ENCODE data around the gene ZBTB24.

Gene ZBTB24

DNA sequence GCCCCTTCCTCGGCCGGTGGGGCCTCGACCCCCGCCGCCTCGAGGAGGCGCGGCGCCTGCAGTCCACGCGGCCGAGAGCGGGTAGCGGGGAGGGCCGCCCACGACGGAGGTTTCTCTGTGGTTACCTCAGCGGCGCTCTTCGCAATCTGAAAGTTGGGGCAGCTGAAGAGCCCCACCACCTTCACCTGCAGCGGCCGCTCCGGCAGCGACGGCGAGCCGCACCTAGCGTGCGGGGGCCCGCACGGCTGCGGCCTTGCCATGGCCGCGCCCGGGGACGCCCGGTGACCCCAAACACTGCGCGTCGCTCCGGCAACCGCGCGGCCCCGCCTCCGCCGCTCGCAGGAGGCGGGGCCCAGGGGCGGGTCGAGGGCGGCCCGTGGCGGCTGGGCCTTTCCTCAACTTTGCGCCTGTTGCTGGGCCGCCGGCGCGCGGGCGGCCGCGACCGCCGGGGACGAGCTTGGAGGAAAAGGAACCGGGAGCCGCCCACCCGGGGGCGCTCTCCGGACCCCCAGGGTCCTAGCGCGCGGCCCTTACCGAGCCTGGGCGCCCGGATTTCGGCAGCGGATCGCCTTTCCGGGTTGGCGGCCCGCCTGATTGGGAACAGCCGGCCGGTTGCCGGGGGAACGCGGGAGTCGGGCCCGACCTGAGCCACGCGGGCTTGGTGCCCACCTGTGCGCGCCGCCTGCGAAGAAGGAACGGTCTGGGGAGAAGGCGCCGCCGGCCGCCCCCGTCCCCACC, 42.5 kb downstream of the ZBTB24 start, which contains the start of the genes PPIL6 and SMPD2:
PPIL6 (minus strand) TSS at position 298 of the 738 bp plus-strand sequence; CDS start at position 260, 38 bp downstream.
SMPD2 (plus strand) TSS at position 394 of the 738 bp plus-strand sequence. CDS start 398 bp downstream, outside the sequence.
- DNase-seq (ENCODE audit: low read depth) = peak; percentile 62
- peak within 1 kb of the TSS; percentile 89 for H3K4me3 ChIP-seq (ENCODE audit: low read depth, low read length)

DNA sequence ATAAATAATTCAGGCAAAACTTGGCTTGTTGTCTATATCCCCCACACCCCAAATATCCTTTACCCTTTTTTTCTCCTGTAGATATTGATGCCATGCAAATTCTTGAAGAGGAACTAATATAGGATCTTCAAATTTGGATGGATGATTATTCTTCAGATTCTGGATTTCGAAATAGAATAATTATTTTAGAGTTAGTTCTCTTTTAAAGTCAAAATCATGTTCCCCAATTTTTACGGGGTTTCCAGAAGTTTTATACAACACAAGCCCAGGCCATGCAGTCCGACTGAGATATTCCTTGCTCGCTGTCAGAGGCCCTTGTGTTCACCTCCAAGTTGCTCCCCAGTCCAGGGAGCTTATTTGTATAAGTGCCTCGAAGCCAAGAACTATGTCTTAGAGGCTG, 47.0 kb downstream of the ZBTB24 start:
- no peak overlapping the region for H3K4me3 ChIP-seq (ENCODE audit: low read depth, low read length)
- no peak for DNase-seq (ENCODE audit: low read depth)

DNA sequence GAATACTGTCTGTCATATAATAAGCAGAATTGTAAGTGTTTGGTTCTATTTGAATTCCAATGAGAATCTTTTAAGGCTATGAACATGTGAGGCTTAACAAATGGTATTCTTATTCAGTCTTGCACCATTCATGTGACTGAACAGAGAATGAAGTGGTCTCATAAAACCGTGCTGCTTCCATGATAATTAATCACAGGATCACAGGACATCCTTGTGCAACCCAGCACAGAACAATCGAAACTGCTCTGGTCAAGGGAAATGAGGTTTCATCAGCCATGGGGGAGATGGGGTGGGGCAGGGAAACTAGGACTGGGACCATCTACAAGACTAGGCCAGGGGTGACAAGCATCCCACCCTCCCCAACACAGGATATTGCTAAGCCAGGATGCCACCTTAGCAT, 48.6 kb downstream of the ZBTB24 start:
- no peak for DNase-seq (ENCODE audit: low read depth)
- H3K4me3 ChIP-seq (ENCODE audit: low read depth, low read length) = no peak overlapping the region

DNA sequence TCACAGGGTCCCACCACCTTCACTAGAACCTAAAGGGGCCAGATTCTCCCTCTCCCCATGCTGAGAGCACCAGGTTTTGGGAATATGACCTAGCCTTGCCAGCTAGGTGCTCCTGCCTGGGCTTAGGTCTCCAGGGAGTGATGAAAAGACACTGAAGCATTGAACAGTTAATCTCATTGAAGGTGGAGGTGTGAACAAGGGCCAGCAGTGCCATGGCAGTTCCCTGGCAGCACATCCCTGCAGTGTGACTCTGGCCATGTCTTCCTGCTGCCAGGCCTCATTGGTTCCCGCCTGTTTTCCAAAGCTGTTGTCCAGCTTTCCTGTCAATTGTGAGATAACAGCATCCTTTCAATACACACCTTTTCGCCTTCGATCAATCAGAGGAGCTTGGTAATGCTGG, 53.5 kb downstream of the ZBTB24 start:
- DNase-seq (ENCODE audit: low read depth) = no peak
- H3K4me3 ChIP-seq (ENCODE audit: low read depth, low read length) = no peak overlapping the region

DNA sequence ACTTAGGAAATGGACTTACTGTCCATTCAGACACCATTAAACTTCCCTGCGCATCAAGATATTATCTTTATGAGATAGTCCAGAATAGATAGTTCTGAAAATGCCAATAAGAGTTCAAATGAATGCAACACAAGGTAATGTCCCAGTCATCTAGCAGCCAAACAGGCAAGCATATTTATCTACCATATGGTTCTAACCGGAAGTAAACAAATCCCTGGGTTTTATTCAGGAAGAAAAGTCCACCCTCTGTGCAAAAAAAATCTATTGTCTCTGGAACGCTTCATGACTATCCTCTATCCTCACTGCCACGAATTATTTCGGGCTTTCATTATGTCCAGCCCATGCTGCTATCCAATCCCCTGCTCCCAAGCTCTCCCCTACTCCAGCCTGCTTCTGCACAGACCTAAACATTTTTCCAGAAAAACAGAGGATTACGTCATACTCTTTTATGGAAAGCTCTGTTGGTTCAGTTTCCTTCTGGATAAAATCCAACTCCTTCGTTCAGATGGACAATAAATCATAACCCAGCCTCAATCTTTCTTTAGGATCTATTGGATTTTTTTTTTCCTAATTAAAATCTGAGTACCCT, 54.0 kb downstream of the ZBTB24 start:
- no peak overlapping the region for H3K4me3 ChIP-seq (ENCODE audit: low read depth, low read length)
- DNase-seq (ENCODE audit: low read depth) = peak; percentile 45

DNA sequence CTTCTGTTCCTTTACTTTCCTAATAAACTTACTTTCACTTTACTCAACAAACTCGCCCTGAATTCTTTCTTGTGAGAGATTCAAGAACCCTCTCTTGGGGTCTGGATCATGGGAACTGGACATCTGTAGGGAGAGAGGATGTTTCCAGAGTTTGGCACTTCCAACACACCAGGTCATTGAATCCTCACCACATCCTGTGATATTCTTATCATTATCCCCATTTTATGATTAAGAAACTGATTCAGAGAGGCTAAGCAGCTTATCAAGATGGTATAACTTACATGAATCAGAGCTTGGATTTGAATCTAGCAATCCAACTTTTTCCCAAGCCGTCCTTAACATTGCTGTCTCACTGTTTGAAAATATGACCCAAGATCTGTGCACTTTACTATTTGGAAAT, 58.1 kb downstream of the ZBTB24 start:
- DNase-seq (ENCODE audit: low read depth) = no peak

DNA sequence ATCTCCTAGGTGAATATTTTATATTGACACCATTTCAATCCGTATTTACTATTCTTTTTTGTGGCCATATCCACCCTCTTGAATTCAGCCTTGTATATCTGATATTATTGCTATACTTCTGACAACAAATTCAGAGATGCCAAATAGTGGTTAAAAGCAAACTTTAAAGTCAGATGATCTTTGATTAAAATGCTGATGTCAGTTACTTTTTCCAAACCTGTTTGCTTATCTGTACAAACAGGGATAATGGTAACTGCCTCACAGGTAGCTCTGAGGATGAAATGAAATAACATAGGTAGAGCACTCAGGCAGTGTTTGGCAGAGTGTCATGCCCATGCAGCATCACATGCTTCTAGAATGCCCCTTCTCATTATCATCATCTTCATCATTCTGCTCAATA, 61.8 kb downstream of the ZBTB24 start:
- DNase-seq (ENCODE audit: low read depth) = no peak
- no peak overlapping the region for H3K4me3 ChIP-seq (ENCODE audit: low read depth, low read length)

More for the DNA sequence above, 58.1 kb downstream of the ZBTB24 start:
- H3K4me3 ChIP-seq (ENCODE audit: low read depth, low read length) = no peak overlapping the region

DNA sequence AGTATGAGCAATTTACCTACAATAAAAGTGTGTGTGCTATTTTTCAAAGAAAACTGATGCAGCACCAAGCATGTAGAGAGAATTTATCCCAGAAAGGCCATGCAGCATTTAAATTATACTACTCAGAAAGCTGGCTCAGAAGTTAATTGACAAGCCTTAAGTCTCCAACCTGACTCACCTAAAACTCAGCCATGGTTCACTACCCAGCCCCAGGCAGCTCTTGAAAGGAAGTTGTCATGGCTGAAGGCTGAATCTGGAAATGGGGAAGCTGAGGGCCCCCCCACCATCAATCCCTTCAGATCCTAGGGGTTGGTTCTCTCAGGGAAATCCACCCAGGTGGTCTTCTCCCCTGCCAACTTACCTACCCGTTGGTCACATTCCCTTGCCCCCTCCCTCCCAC, 62.3 kb downstream of the ZBTB24 start:
- H3K4me3 ChIP-seq (ENCODE audit: low read depth, low read length) = no peak overlapping the region
- no peak for DNase-seq (ENCODE audit: low read depth)

DNA sequence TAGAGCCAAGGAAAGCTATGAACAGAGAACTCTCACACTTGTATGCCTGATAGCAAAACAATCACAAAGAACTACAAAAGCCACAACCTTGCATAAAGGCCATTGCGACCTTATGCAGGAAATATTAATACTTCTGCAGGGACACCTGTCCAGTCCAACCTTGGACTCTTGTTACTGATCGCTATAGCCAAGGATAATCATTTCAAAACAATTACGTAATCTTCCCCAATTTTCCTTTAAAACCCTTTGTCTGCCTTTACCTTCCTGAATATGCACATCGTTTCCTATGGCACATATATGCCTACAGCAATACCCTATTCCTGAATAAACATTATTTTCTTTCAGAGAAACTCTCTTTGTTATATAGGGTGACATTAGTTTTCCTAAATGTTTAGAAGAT, 65.4 kb downstream of the ZBTB24 start:
- no peak overlapping the region for H3K4me3 ChIP-seq (ENCODE audit: low read depth, low read length)
- DNase-seq (ENCODE audit: low read depth) = no peak
